CD4-positive, alpha-beta T cell treated with Interleukin-12 subunit alpha and Interleukin-12 subunit beta, for 1 hour (primary cell): ENCODE data around the gene ELAPOR1.

Experiments
- DNase-seq: peaks from one replicate; pipeline ENCODE4 v3.0.0-alpha.2; 2020

The ELAPOR1 gene, protein sequence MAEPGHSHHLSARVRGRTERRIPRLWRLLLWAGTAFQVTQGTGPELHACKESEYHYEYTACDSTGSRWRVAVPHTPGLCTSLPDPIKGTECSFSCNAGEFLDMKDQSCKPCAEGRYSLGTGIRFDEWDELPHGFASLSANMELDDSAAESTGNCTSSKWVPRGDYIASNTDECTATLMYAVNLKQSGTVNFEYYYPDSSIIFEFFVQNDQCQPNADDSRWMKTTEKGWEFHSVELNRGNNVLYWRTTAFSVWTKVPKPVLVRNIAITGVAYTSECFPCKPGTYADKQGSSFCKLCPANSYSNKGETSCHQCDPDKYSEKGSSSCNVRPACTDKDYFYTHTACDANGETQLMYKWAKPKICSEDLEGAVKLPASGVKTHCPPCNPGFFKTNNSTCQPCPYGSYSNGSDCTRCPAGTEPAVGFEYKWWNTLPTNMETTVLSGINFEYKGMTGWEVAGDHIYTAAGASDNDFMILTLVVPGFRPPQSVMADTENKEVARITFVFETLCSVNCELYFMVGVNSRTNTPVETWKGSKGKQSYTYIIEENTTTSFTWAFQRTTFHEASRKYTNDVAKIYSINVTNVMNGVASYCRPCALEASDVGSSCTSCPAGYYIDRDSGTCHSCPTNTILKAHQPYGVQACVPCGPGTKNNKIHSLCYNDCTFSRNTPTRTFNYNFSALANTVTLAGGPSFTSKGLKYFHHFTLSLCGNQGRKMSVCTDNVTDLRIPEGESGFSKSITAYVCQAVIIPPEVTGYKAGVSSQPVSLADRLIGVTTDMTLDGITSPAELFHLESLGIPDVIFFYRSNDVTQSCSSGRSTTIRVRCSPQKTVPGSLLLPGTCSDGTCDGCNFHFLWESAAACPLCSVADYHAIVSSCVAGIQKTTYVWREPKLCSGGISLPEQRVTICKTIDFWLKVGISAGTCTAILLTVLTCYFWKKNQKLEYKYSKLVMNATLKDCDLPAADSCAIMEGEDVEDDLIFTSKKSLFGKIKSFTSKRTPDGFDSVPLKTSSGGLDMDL

DNA sequence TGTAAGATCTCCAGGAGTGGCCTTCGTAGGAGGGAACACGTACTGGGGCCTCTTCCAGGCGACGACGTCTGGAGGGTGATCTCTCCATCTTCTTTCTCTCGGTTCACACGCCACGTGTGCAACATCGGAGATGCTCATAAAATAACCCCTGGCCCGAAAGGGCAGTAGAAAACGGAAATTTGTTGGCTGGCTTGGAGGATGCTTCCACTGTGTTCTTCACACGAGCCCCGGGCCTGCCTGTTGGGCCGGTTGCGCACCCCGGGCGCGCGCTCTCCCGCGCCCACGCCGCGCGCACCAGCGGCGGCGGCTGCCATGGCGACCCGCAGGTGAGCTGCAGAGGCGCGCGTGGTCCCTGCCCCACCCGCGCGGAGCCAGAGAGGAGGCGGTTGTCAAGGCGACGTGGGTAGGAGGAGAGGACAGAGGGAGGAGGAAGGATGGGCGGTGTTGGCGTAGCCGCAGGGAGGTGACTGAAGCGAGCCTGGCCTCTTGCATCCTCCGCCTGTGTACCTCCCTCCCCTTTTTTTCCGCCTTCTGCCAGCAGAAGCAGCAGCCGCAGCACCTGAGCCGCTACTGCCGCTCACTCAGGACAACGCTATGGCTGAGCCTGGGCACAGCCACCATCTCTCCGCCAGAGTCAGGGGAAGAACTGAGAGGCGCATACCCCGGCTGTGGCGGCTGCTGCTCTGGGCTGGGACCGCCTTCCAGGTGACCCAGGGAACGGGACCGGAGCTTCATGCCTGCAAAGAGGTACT, at the start of gene ELAPOR1:
Gene ELAPOR1, plus strand, starts transcription at position 526 of the 752 bp plus-strand sequence. Its CDS starts 69 bp downstream, at position 595.
- peak; percentile 95 for DNase-seq

DNA sequence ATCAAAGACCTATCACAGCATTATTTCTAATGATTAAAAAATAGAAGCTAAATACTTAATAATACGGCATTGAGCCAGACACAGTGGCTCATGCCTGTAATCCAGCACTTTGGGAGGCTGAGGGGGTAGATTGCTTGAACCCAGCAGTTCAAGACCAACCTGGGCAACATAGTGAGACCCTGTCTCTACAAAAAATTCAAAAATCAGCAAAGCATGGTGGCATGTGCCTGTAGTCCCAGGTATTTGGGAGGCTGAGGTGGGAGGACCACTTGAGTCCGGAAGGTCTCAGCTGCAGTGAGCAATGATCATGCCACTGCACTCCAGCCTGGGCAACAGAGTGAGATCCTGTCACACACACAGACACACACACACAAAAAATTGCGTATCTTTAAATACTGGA, 48.8 kb upstream of the ELAPOR1 start:
- no peak for DNase-seq

DNA sequence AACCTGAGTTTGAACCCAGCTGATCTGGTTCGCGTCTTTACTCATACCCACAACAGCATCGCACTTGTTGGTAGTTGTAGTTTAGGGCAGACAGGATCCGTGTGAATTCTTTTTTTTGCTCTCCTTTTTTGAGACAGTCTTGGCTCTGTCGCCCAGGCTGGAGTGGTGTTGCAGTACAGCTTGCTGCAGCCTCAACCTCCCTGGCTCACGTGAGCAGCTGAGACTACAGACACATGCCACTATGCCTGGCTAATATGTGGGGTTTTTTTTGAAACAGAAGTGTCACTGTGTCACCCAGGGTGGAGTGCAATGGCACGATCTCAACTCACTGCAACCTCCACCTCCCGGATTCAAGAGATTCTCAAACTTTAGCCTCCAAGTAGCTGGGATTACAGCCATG, 46.0 kb upstream of the ELAPOR1 start:
- no peak for DNase-seq

DNA sequence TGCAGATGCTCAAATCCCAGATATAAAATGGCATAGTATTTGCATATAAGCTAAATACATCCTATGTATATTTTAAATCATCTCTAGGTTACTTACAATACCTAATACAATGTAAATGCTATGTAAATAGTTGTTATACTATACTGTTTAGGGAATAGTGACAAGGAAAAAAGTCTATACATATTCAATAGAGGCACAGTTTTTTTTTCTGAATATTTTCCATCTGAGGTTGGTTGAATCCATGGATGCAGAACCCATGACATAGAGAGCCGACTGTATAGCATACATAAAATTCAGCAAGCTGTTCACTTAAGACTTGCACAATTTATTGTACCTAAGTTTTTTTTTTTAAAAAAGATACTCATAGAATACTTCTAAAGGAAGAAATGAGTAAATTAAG, 44.6 kb upstream of the ELAPOR1 start:
- no peak for DNase-seq

DNA sequence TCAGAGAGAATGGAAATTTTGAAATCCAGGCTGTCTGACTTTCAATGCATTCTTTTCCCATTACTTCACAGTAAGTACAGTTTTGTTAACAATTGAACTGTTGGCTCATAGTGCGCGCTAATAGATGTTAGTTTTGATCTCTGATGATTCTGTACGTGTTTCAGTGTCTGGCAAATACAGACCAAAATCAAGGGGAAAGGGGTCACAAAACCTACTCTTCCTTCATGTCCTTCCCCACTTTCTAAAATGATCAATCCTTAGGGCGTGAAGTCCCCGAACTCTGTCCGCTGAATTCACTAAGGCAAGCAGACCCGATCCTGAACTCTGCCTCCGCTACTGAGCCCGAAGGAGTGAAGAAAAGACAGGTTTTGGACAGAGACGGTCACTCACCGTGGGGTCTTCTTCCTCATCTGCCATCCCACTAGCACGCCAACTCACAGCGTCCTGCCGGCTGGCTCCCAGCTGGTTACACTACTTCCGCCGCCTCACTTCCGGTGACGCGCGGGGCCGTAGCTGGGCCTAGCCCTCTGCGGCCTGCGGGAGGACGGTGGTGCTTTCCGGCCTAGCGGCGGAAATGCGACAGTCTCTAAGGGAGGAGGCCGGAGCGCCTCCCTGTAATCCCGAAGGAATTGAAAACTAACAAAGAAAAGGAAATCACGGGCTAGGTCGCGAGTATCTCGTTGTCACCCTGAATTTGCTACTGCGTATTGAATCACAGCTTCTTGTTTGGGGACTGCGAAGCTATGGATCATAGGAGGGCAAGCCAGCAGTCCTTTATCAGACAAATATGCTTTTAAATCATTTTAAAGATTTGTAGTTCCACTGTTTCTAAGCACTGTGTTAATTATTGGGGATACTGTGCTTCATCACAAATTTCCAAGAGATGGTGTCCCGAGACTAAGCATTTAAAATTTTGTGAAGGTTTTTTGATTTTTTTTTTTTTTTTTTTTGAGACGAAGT, 38.1 kb upstream of the ELAPOR1 start, which contains the start of gene TAF13:
Gene TAF13, minus strand, starts transcription at position 473 of the 960 bp plus-strand sequence. Its CDS starts 56 bp downstream, at position 417.
- peak; percentile 89 for DNase-seq

DNA sequence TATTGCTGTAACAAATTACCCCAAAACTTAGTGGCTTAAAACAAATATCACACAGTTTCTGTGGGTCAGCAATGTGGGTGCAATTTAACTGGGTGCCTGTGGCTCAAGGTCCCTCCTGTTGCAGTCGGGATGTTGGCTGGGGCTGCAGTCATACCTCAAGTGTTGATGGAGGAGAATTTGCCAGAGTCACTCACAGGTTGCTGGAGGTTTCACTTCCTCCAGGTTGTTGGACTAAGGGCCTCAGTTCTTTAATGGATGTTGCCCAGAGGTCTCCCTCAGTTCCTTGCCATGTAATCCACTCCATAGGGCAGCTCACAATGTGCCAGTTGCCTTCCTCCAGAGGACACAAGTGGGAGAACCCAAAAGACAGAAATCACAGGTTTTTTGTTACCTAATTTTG, 35.6 kb upstream of the ELAPOR1 start:
- no peak for DNase-seq

DNA sequence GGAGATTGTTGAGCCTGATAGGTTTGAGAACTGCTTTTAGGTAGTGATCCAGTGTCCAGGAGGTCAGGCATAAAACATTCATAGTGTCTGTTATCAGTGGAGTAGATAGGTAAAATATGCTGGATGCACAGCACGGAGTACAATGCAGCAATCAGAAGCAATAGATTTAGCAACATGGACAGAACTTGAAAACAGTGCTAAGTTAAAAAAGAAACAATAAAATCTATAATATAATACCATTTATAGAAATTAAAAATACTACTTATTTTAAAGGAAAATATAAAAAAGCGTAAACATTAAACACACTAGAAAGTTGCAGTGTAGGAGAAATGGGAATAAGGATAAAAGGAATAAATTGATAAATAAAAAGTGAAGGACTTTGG, 34.7 kb upstream of the ELAPOR1 start:
- DNase-seq = no peak

DNA sequence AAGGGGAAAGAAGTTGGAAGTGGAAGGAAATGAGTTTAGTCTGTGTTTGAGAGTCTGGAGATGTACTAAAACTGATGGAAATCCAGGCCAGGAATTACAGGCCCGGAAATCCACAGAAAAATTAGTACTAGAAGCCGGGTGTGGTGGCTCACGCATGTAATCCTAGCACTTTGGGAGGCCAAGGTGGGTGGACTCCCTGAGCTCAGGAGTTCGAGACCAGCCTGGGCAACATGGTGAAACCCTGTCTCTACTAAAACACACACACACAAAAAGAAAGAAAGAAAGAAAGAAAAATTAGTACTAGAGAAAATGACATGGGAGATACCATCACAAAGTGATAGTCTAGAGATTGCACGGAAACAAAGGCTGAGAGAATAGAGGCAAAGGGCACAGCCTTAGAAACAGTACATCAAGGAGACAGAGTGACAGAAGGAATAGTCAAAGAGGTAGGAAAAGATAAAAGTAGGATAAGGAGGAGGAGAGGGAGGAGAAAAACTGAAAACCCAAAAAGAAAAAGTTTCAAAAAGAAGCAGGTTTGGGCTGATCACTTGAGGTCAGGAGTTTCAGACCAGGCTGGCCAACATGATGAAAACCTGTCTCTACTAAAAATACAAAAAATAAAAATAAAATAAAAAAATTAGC, 33.4 kb upstream of the ELAPOR1 start:
- no peak for DNase-seq

DNA sequence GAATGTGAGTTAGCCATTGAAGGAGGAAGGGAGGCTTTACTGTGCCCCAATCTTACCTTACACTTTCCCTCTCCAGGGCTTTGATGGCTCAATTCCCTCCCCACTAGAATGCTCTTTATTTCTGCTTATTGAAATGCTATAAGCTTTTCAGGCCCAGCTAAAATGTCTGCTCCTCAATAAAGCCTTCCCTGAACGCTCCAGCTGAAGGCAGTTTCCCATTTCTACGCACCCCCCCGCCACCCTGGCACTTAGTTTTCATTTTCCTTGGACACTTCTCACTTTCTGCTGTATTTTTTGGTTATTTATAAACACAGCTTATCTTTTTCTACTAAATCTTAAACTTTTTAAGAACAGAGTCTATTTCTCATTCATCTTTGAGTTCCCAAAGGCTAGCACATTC, 30.4 kb upstream of the ELAPOR1 start:
- DNase-seq = no peak

DNA sequence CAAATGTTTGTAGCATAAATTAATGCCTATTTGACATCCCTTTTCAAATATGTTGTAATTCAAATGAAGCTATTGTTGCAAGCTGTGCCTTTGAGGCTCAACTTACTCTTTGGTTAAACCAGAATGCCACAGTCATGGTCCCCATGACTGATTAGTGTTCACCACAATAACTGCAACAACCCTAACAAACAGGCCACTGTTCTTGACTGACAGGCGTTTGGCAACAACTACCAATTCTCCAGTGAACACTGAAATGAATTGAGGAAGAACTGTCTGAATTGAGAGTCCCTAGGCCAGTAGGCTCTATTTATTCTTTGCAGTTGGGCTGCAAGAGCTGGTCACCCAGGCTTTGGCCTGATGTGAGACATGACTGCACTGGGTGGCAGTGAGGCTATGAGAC, 30.0 kb upstream of the ELAPOR1 start:
- DNase-seq = no peak

DNA sequence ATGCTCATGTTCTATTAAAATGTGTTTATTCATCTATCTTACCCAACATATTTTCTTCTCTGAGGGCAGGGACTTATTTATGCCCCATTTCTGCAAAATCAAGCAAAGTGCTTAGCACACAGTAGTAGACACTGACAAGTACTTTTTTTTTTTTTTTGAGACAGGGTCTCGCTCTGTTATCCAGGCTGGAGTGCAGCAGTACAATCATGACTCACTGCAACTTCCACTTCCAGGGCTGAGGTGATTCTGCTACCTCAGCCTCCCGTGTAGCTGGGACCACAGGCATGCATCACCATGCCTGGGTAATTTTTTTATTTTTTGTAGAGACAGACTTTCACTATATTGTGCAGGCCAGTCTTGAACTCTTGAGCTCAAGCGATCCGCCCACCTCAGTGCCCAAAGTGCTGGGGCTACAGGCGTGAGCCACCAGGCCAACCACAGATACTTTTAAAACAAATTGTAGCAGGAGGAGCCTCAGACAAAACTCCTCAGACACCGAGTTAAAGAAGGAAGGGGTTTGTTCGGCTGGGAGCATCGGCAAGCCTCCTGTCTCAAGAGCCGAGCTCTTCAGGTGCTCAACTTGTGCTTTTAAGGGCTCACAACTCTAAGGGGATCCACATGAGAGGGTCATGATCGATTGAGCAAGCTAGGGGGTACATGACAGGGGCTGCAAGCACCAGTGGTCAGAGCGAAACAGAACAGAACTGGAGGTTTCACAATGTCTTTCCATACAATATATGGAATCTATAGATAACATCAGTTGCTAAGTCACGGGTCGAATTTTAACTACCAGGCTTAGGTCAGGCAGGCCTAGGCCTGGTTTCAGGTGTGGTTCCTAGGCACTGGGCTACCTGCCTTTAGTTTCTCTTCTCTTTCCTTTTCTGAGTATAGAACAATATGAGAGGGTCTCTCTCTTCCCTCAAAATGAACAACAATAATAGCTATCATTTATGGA, 29.1 kb upstream of the ELAPOR1 start:
- no peak for DNase-seq

DNA sequence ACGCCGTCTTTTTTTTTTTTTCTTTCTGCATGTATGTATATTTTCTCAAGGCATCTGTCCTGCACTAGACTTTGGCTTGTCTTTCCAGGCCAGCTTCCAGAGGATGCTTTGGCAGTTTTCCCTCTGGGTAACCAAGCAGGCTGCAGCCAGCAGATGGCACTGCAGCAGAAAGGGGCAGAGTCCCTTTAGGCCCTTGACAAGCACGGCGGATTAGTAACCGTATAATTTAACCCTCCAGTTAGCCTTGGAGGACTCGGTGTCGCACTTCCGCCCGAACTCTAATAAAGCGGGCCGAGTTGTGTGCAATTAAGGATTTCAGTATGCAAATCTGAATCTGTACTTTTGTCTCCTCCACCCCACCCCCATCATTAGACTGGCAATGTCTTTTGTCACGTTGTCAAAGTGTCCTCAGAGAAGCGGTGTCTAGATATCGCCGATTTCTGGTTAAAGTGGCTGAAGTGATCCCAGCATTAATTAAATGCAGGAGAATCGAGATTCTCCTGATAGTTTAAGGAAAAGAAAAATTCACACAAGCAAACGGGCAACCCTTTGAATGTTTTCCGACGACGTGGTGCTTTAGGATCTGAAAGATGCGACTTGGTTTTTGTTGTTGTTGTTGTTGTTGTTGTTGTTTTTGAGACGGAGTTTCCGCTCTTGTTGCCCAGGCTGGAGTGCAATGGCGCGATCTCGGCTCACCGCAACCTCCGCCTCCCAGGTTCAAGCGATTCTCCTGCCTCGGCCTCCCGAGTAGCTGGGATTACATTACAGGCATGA, 24.5 kb upstream of the ELAPOR1 start:
- DNase-seq = peak; percentile 51

DNA sequence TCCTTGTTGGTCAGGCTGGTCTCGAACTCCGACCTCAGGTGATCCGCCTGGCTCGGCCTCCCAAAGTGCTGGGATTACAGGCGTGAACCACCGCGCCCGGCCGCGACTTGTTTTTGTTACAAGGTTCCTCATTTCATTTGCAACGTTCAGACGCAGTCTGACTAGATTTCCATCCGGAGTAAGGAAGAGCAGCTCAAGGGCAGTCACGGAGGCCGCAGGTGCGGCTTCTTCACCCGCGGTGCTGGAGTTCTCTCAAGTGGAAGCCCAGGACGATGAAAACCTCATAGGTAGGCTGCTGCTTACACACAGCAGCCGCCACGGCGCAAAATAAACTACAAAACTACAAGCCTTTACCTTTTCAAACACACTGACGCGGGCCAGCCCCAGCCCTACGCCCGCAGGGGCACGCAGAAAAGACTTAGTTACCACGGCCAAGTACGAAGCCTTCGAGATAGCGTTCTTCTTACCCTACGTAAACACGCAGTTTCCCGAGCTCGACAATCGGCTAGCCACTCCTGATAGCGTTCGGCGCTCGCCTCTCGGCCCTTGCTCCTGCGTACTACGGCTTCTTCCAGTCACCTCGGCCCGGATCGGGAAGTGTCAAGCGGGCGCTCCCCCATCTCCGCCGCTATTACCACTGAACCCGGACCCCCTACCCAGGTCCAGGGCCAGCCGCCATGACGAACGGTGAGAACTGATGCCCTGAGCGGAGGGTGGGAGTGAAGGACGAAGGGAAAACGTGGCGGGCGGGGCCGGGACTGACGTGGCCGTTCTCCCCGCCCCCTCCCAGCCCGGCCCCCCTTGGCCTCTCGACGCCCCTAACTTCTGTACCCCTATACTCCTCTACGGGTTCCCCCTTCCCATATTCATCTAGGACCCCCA, 23.5 kb upstream of the ELAPOR1 start, which contains the start of gene TMEM167B:
Gene TMEM167B, plus strand, starts transcription at position 569 of the 882 bp plus-strand sequence. Its CDS starts 109 bp downstream, at position 678.
- DNase-seq = peak; percentile 90

DNA sequence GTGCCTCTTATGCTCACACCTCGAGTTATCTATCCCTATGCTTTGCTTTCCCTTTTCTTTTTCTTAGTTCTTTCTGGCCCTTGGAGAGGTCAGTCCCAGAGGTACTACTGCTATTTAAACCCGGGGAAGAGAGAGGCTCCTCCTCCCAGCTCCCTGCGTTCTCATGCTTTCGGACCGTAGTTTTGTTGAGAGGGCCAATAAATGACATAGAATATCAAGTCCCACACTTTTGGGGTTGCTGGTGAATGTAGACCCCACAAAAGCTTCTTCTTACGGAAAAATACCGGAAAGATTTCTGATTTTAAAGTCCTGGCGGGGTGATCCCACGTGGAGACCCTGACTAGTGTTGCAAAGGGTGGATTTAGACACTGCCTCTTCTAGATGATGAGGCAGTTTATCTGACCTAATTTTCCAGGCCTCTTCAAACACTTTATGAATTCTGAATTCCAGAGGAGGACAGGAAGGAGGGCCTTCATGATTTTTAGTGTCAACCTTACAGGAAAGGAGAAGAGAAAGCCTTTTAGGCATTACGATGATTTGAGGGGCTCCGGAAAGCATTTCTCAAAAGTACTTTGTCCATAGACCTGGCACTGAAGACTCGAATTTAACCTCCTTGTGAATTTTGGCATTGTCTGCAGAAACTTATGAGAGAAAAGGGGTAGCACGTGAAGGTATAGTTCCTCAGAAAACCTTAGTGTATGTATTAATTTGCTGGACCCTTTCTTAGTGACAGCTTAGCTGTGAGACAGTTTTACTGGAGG, 22.7 kb upstream of the ELAPOR1 start:
- no peak for DNase-seq

DNA sequence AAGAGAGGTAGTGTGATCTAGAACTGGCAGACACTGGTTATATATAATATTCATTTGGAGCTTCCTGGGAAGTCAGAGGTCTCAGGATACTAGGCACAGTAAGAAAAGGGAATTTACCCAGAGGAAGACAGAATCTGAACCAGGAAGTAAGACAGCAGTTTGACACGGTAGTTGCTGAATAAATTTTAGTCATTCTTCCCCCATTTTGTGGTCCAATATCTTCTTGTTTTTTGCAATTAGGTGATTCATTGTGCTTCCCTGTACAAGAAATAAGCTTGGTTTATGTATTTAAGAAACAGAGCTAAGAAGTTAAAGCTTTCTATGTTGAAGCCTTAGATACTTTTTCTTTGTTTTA, 22.1 kb upstream of the ELAPOR1 start:
- DNase-seq = no peak

DNA sequence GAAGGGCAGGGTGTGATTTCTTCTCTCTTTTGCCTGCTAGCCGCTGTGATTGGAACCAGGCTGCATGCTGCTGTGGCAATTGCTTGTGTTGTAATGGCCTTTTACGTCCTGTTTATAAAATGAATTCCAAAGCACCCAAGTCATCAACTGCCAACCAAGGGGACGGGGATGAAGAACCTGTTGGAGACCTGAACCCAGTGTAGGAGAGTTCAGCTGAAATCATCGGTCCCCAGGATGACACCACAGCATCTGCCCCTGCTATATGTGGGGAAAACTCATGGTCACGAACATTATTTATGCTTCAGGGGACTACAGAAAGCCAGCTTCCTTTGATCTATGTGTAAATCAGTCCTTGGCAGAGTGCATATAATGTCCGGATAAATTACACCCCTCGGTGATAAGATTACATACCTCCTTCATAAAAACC, 19.5 kb upstream of the ELAPOR1 start:
- DNase-seq = no peak

DNA sequence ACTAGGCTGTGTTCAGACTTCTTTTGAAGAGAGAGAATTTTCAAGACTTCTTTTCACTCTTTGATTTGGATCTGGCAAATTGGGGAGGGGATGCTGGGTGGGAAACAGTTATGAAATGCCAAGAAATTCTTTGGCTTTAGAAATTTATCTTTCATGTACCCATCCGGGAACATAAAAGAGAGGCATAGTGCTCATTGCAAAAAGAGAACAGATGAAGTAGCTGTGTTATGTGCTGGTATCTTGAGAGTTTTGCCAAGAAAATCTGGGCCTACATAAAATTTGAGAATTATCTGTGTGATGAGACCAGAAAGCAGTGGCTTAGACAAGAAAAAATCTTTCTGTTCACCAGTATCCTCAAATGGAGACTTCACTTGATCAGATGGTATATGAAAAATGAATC, 19.0 kb upstream of the ELAPOR1 start:
- no peak for DNase-seq
